ENCODE results near the gene NTRK2.
A peak's percentile ranks its signal among the peaks of the same experiment; 100 is the strongest.

NTRK2 gene

DNA sequence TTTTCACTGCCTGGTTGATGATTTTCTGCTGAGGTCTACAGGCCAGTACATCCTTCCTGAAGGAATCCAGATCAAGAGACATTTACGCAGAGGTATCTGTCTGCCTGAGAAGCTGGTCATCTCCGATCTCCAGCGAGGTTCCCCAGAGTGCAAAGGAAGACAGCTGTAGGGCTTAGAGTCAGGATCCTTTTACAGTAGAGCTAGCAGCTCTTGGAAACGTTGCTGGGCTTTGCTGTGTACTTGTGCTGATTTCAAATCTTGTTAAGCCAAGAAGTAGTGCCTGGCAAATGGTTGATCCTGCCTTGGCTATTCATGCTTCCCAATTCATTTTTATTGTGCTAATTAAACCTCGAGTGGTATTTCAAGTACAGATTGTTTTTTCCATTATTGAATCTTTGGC lies 48.9 kb downstream of the NTRK2 start:
- no peak for TF ChIP-seq JUND (IDR thresholded peaks at IDR 0.05; ENCODE audit: low read depth)
- in situ Hi-C loops (cut with HindIII; ENCODE audit: low pct_unique_long_range_greater_than_20kb, low sequenced_read_pairs): no loop called here
- DNase-seq (ENCODE audit: low read depth in 1 of 2, low spot score in 1 of 2): no peak

DNA sequence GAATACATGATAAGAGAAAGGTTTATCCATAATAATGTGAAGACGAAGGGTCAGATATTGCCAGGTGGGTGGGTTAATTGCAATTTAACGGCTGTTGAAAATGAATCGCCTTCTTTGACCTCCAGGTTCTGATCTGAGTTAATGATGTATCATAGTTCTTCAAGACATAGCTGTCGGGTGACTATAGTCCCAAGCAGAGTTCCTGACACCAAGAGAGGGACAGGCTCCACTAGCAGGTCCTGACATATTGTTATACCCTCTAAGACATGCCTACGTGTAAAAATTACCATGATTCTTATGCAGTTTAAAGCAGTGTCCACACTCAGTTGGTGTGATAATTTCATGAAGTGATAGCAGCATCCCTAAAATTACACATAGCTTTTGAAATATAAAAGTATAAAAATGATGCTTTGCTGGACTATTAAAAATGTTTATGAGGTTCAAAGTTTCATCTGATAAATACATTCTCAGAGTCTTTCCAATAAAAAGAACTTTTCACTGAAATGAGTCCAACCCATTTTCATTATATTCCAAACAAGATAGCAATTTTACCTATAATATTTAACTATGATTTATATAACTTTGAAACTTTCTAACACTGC lies 53.0 kb downstream of the NTRK2 start:
- no peak for DNase-seq (ENCODE audit: low read depth in 1 of 2, low spot score in 1 of 2)
- TF ChIP-seq JUND (IDR thresholded peaks at IDR 0.05; ENCODE audit: low read depth): no peak
- in situ Hi-C loops (cut with HindIII; ENCODE audit: low pct_unique_long_range_greater_than_20kb, low sequenced_read_pairs): no loop called here

DNA sequence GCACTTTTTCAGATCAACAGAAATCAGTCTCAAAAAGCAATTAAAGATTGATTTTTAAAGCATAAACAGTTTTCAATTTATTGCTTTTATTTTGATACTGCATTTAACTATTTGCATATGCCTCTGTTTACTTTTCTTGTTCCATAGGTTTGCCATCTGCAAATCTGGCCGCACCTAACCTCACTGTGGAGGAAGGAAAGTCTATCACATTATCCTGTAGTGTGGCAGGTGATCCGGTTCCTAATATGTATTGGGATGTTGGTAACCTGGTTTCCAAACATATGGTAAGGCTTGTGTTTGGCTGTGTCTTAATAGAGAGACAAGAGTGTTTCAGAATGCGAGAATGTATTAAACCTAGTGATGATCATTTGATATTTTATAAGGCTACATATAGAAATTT lies 53.9 kb downstream of the NTRK2 start:
- no peak for DNase-seq (ENCODE audit: low read depth in 1 of 2, low spot score in 1 of 2)
- no peak for TF ChIP-seq JUND (IDR thresholded peaks at IDR 0.05; ENCODE audit: low read depth)
- in situ Hi-C loops (cut with HindIII; ENCODE audit: low pct_unique_long_range_greater_than_20kb, low sequenced_read_pairs): no loop called here

GRCh38 chr9:84731696-84732095 lies 62.2 kb downstream of the NTRK2 start:
- in situ Hi-C loops (cut with HindIII; ENCODE audit: low pct_unique_long_range_greater_than_20kb, low sequenced_read_pairs): no loop called here
- no peak for TF ChIP-seq JUND (IDR thresholded peaks at IDR 0.05; ENCODE audit: low read depth)
- no peak for DNase-seq (ENCODE audit: low read depth in 1 of 2, low spot score in 1 of 2)

DNA sequence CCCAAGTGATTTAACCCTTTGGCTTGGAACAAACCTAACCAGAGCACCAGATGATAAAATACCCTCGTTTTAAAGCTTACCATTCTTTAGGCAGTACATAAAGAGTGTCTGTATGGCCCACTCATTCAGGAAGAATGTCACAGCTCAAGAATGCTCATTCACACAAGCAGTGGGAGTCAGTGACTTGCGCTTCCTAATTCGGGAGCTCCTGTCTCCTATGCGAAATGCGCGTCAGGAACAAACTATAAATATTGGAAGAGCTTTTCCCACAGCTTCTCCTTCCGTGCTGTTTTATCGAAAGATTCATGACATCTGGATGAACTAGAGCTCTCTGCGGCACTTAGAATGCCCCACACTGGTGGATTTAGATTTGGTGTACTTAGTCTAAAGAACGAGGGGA lies 66.6 kb downstream of the NTRK2 start:
- DNase-seq (ENCODE audit: low read depth in 1 of 2, low spot score in 1 of 2): no peak
- no peak for TF ChIP-seq JUND (IDR thresholded peaks at IDR 0.05; ENCODE audit: low read depth)

DNA sequence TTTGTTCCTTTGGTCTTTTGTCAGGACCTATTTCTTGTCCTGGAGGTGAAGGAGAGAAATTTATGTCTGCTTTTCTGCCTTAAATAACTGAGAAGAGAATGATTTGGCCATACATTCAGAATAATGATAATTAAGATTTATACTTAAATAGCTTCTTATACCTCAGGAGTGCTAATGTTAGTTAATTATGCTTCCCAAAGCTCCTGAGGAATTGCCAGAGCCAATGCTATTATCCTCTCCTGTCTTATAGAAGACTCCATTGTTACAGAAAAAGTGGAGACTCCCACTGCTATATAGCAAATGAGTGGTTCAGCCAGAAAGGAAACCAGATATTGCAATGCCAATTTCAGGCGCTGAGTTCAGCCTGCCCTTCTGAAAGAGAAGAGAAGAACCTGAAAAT lies 67.0 kb downstream of the NTRK2 start:
- no peak for TF ChIP-seq JUND (IDR thresholded peaks at IDR 0.05; ENCODE audit: low read depth)
- no peak for DNase-seq (ENCODE audit: low read depth in 1 of 2, low spot score in 1 of 2)
- in situ Hi-C loops (cut with HindIII; ENCODE audit: low pct_unique_long_range_greater_than_20kb, low sequenced_read_pairs): no loop called here

More for the DNA sequence above, 66.6 kb downstream of the NTRK2 start:
- in situ Hi-C loops (cut with HindIII; ENCODE audit: low pct_unique_long_range_greater_than_20kb, low sequenced_read_pairs): no loop called here

DNA sequence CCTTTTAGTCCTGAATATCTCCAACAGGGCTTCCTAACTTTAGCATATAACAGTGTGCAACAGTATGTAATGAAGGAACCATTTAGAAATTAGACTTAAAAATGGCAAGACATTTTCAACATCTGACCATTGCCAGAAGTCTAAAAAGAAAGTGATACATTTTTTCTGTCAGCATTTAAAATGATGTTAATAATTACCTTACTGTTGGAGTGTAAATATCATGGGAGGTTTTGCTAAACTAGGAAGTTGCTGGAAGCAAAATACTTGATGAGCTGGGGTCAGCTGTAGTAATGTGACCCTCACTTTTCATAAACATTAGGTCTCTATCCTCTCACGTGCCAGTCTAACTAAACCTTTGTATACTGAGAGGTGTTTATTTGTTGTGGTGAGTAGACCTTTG lies 68.8 kb downstream of the NTRK2 start:
- no peak for DNase-seq (ENCODE audit: low read depth in 1 of 2, low spot score in 1 of 2)
- TF ChIP-seq JUND (IDR thresholded peaks at IDR 0.05; ENCODE audit: low read depth): no peak
- in situ Hi-C loops (cut with HindIII; ENCODE audit: low pct_unique_long_range_greater_than_20kb, low sequenced_read_pairs): no loop called here

DNA sequence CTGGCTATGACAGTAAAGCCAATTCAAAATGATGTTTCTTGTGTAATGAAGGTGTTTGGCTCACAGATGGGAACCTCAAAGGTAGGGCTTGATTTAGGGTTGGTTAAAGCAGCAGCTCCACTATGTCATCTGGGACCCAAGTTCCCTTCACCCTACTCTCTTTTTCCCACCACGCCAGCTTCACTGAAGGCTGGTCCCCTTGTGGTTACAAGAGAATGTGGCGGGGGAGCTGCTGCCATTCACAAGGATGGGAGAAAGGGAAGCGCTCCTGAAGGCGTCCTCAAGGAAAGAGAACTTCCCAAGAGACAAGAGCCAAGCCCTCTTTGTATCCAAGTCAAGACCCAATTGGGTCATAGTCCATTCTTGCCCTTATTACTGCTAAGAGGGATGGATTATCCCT lies 72.7 kb downstream of the NTRK2 start:
- no peak for TF ChIP-seq JUND (IDR thresholded peaks at IDR 0.05; ENCODE audit: low read depth)
- in situ Hi-C loops (cut with HindIII; ENCODE audit: low pct_unique_long_range_greater_than_20kb, low sequenced_read_pairs): no loop called here
- no peak for DNase-seq (ENCODE audit: low read depth in 1 of 2, low spot score in 1 of 2)

GRCh38 chr9:84744195-84744594 lies 74.7 kb downstream of the NTRK2 start:
- DNase-seq (ENCODE audit: low read depth in 1 of 2, low spot score in 1 of 2): no peak
- in situ Hi-C loops (cut with HindIII; ENCODE audit: low pct_unique_long_range_greater_than_20kb, low sequenced_read_pairs): no loop called here
- no peak for TF ChIP-seq JUND (IDR thresholded peaks at IDR 0.05; ENCODE audit: low read depth)

DNA sequence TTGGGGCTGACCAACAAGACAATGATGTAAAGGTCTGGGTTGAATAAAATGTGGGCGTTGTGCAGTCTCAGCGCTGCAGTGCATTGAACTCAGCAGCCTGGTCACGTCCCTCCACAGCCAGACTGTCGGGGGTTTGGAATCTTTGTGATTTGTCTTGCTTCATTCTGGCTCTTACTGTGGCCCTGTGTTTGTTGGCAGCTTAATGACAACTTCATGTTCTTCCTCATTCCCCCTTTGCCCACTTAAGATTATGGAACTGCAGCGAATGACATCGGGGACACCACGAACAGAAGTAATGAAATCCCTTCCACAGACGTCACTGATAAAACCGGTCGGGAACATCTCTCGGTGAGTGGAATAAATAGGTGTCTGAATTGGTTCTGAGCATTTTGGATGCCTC lies 75.2 kb downstream of the NTRK2 start:
- DNase-seq (ENCODE audit: low read depth in 1 of 2, low spot score in 1 of 2): no peak
- in situ Hi-C loops (cut with HindIII; ENCODE audit: low pct_unique_long_range_greater_than_20kb, low sequenced_read_pairs): no loop called here
- no peak for TF ChIP-seq JUND (IDR thresholded peaks at IDR 0.05; ENCODE audit: low read depth)

- no peak for DNase-seq (ENCODE audit: low read depth in 1 of 2, low spot score in 1 of 2)
- no peak for TF ChIP-seq JUND (IDR thresholded peaks at IDR 0.05; ENCODE audit: low read depth)
- in situ Hi-C loops (cut with HindIII; ENCODE audit: low pct_unique_long_range_greater_than_20kb, low sequenced_read_pairs): no loop called here
These were observed 78.6 kb downstream of the NTRK2 start for GRCh38 chr9:84748112-84748511.

DNA sequence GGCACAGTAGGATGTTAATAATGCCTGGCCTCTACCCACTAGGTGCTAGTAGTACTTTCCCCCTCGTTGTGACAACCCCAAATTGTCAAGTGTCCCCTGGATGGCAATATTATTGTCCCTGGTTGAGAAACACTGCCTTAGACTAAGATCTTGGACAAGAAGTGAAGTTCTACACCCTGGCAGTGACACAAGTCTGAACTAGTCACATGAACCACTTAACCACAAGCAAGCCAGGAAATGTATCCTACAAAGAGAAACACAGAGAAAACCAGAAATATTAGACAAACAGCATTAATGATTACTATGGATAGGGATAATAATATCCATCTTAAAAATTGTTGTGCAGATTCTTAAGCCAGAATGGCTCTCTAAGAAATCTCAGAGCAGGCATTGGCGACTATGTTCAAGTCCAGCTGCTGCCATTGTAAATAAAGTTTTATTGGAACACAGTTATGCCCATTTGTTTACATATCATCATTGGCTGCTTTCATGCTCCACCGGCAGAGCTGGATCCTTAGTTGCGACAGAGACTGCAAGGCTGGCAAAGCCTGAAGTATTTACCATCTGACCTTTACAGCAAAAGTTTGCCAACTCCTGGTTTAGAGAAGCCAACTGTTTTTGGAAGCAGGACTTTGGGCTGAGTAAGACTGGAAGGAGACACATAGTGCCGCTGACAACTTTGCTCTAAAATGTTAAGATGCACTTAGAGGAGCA lies 80.8 kb downstream of the NTRK2 start:
- peak in 1 of 2 experiments; percentile 62 for DNase-seq (ENCODE audit: low read depth in 1 of 2, low spot score in 1 of 2)
- in situ Hi-C loops (cut with HindIII; ENCODE audit: low pct_unique_long_range_greater_than_20kb, low sequenced_read_pairs): no loop called here
- TF ChIP-seq JUND (IDR thresholded peaks at IDR 0.05; ENCODE audit: low read depth): no peak

DNA sequence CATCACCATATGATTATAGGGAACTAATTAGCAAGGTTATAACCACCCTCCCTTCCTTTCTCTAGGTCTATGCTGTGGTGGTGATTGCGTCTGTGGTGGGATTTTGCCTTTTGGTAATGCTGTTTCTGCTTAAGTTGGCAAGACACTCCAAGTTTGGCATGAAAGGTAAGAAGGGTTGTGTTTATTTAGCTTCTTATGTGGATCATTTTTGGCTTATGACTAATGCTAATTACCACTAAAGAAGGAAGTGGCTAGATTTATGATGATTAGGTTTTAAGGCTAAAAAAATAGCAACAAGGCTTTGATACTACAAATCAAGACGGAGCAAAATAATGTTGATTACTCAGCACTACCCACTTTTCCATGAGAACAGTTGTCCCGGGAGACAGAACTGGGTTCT lies 82.4 kb downstream of the NTRK2 start:
- in situ Hi-C loops (cut with HindIII; ENCODE audit: low pct_unique_long_range_greater_than_20kb, low sequenced_read_pairs): no loop called here
- TF ChIP-seq JUND (IDR thresholded peaks at IDR 0.05; ENCODE audit: low read depth): no peak
- DNase-seq (ENCODE audit: low read depth in 1 of 2, low spot score in 1 of 2): no peak

GRCh38 chr9:84754461-84754860 lies 84.9 kb downstream of the NTRK2 start:
- no peak for DNase-seq (ENCODE audit: low read depth in 1 of 2, low spot score in 1 of 2)
- in situ Hi-C loops (cut with HindIII; ENCODE audit: low pct_unique_long_range_greater_than_20kb, low sequenced_read_pairs): no loop called here
- no peak for TF ChIP-seq JUND (IDR thresholded peaks at IDR 0.05; ENCODE audit: low read depth)

Measured in T47D (cell line).